Stimulated activated CD4-positive, alpha-beta T cell treated with anti-CD3 and anti-CD28 coated beads, TNF-alpha, amount 100 ng/mL, for 1 hour (primary cell): Measurements from ENCODE around the gene STPG2.

Source experiments
- DNase-seq, 3 donors: peaks; one replicate each; pipeline ENCODE4 v3.0.0-alpha.2; 2020; ENCODE audit warnings: low read depth in 3 of 3, low spot score in 1 of 3

STPG2 gene

DNA sequence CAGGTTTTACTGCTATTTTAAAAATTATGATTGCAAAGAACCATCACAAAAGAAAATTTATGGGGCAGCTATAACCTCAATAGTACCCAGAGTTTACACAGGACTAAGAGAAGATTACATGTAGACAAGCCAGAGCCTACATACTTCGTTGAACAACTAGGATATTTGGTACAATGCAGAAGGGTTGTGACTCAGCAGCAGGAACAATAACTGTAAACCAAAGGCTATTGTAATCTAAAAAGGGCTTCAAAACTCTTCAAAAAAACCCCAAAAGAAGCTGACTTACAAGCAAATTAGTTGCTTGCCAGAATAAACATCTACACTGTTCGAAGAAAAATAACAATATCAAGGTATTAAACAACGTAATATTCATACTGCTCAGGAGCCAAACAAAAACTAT lies 618.0 kb downstream of the STPG2 start:
- DNase-seq: no peak

GRCh38 chr4:97517939-97518338 lies 625.3 kb downstream of the STPG2 start:
- DNase-seq: no peak

- DNase-seq: no peak
Measured at GRCh38 chr4:97513917-97514316, 629.4 kb downstream of the STPG2 start.
